Endothelial cell of umbilical vein (primary cell): ENCODE results near the gene LSMEM2.

Source experiments
- EZH2 ChIP-seq: IDR thresholded peaks from 2 replicates; pipeline ENCODE4 v1.6.1; 2012; ENCODE audit warnings: borderline replicate concordance, low read depth, mild to moderate bottlenecking, moderate library complexity, low read length, inconsistent platforms; ENCODE audit not compliant: severe bottlenecking
- POLR2A ChIP-seq: IDR thresholded peaks from 2 replicates; pipeline ENCODE4 v1.6.1; 2012; ENCODE audit warnings: low read depth, mild to moderate bottlenecking, control low read depth, low read length
- TF ChIP-seq, protein P1 (sequence below): IDR thresholded peaks from 2 replicates; pipeline ENCODE4 v1.6.1; 2011; ENCODE audit not compliant: insufficient read depth, insufficient read length
- TF ChIP-seq, protein P2 (sequence below), 2 donors: IDR thresholded peaks; 1 replicate in 1 of 2; 2 replicates in 1 of 2; pipeline ENCODE4 v1.5.1; 2011; ENCODE audit warnings: low read length in 2 of 2, mild to moderate bottlenecking in 2 of 2, moderate library complexity in 2 of 2, control low read depth in 1 of 2, inconsistent platforms in 1 of 2, low read depth in 1 of 2; ENCODE audit not compliant: insufficient read depth in 1 of 2; ENCODE audit errors: extremely low read depth in 1 of 2

DNA sequence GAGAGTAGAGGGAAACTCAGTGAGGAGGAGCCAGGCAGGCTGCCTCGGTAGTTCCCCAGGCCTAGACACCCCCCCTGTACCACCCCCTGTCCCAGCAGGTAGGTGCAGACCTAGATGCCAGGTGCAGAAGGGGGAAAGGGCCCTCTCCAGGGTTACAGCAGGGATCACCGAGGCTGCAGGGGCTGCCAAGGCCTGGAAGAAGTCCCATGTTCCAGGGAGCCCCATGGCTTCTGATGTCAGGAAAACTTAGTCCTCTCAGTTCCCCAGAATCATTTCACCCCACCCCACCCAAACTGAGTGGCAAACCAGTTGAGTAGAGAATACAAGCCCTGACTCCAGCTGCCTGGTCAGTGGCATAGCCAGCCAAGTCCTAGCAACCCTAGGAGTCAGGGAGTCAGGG is 17.4 kb upstream of the LSMEM2 start:
- no peak for TF ChIP-seq POLR2A
- TF ChIP-seq, protein P1, sequence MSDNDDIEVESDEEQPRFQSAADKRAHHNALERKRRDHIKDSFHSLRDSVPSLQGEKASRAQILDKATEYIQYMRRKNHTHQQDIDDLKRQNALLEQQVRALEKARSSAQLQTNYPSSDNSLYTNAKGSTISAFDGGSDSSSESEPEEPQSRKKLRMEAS, result no peak
- TF ChIP-seq, protein P2, sequence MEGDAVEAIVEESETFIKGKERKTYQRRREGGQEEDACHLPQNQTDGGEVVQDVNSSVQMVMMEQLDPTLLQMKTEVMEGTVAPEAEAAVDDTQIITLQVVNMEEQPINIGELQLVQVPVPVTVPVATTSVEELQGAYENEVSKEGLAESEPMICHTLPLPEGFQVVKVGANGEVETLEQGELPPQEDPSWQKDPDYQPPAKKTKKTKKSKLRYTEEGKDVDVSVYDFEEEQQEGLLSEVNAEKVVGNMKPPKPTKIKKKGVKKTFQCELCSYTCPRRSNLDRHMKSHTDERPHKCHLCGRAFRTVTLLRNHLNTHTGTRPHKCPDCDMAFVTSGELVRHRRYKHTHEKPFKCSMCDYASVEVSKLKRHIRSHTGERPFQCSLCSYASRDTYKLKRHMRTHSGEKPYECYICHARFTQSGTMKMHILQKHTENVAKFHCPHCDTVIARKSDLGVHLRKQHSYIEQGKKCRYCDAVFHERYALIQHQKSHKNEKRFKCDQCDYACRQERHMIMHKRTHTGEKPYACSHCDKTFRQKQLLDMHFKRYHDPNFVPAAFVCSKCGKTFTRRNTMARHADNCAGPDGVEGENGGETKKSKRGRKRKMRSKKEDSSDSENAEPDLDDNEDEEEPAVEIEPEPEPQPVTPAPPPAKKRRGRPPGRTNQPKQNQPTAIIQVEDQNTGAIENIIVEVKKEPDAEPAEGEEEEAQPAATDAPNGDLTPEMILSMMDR (IDR thresholded peaks at IDR 0.05; ENCODE audit: extremely low read depth in 1 of 2, insufficient read depth in 1 of 2, low read depth in 1 of 2, low read length in 2 of 2), result no peak
- TF ChIP-seq EZH2, result no peak
